Activated T-cell treated with anti-CD3 and anti-CD28 coated beads, Interleukin-2, amount 50 U/mL, for 1 hour (primary cell): ENCODE results near the gene SEZ6L.
"Not testable (repeated sequence)": the region's sequence is repeated elsewhere in the genome, so short reads cannot be mapped to it uniquely, and the experiment has no call there.

Experiments used
- DNase-seq: peaks from one replicate; pipeline ENCODE4 v3.0.0-alpha.2; 2020

The SEZ6L gene

GRCh38 chr22:26393929-26394328 lies 224.7 kb downstream of the SEZ6L start:
- no peak for DNase-seq

GRCh38 chr22:26394777-26395176 lies 225.5 kb downstream of the SEZ6L start:
- no peak for DNase-seq

GRCh38 chr22:26395926-26396325 lies 226.7 kb downstream of the SEZ6L start:
- DNase-seq: no peak

GRCh38 chr22:26398741-26399153 lies 229.5 kb downstream of the SEZ6L start:
- peak; percentile 29 for DNase-seq

- DNase-seq: no peak
These were observed 230.0 kb downstream of the SEZ6L start for GRCh38 chr22:26399289-26399688.

- DNase-seq: no peak
These were observed 232.5 kb downstream of the SEZ6L start for GRCh38 chr22:26401726-26402125.

GRCh38 chr22:26404851-26405421 lies 235.7 kb downstream of the SEZ6L start:
- no peak for DNase-seq

- no peak for DNase-seq
These were observed 236.9 kb downstream of the SEZ6L start for GRCh38 chr22:26406118-26406517.

- not testable (repeated sequence) for DNase-seq
These were observed 239.4 kb downstream of the SEZ6L start for GRCh38 chr22:26408562-26409220.

GRCh38 chr22:26409719-26410335 lies 240.6 kb downstream of the SEZ6L start:
- no peak for DNase-seq

GRCh38 chr22:26410386-26410785 lies 241.1 kb downstream of the SEZ6L start:
- no peak for DNase-seq

- no peak for DNase-seq
These were observed 245.1 kb downstream of the SEZ6L start for GRCh38 chr22:26414347-26414746.

- DNase-seq: no peak
These were observed 247.0 kb downstream of the SEZ6L start for GRCh38 chr22:26416256-26416655.

- DNase-seq: no peak
These were observed 247.5 kb downstream of the SEZ6L start for GRCh38 chr22:26416670-26417276.

GRCh38 chr22:26417406-26417805 lies 248.1 kb downstream of the SEZ6L start:
- DNase-seq: no peak

- no peak for DNase-seq
These were observed 249.4 kb downstream of the SEZ6L start for GRCh38 chr22:26418620-26419019.

GRCh38 chr22:26426924-26427323 lies 257.7 kb downstream of the SEZ6L start:
- DNase-seq: no peak

- DNase-seq: peak; percentile 87
These were observed 259.5 kb downstream of the SEZ6L start, which contains the start of gene ASPHD2 for GRCh38 chr22:26428515-26429457. Gene ASPHD2 (plus strand): TSS chr22:26429260. CDS start chr22:26433616, 4,356 bp downstream.

GRCh38 chr22:26429458-26430286 lies 260.4 kb downstream of the SEZ6L start:
- peak; percentile 22 for DNase-seq

GRCh38 chr22:26430600-26430999 lies 261.3 kb downstream of the SEZ6L start:
- DNase-seq: no peak

- DNase-seq: no peak
These were observed 262.2 kb downstream of the SEZ6L start for GRCh38 chr22:26431261-26431995.
